ENCODE measurements around the gene CD55.

GRCh38 chr1:207407655-207408260 is 86.3 kb downstream of the CD55 start:
- TF ChIP-seq CTCF (IDR thresholded peaks at IDR 0.05; ENCODE audit: low read length) (no peak), EZH2 (optimal IDR thresholded peaks at IDR 0.05; ENCODE audit: low read depth, low read length) (no peak)
